IMR-90 (cell line): ENCODE measurements around the gene RAD51B.

ENCODE experiments used
- CEBPB ChIP-seq: IDR thresholded peaks from 2 replicates; pipeline ENCODE4 v1.6.1; 2012; ENCODE audit warnings: low read depth, low read length, improper control_type of control experiment
- CHD1 ChIP-seq: IDR thresholded peaks from 2 replicates; pipeline ENCODE4 v1.6.1; 2012; ENCODE audit warnings: low read depth, low read length, improper control_type of control experiment
- MXI1 ChIP-seq: IDR thresholded peaks from 2 replicates; pipeline ENCODE4 v1.6.1; 2012; ENCODE audit warnings: low read depth, mild to moderate bottlenecking, low read length, moderate library complexity, borderline replicate concordance
- POLR2A ChIP-seq: IDR thresholded peaks from 2 replicates; pipeline ENCODE4 v1.6.1; 2012; ENCODE audit warnings: mild to moderate bottlenecking, low read depth, low read length
- RAD21 ChIP-seq: IDR thresholded peaks from 2 replicates; pipeline ENCODE4 v1.6.1; 2012; ENCODE audit warnings: low read length, improper control_type of control experiment
- RCOR1 ChIP-seq: IDR thresholded peaks from 2 replicates; pipeline ENCODE4 v1.6.1; 2012; ENCODE audit warnings: mild to moderate bottlenecking, low read length, improper control_type of control experiment; ENCODE audit not compliant: insufficient replicate concordance
- RFX5 ChIP-seq: IDR thresholded peaks from 2 replicates; pipeline ENCODE4 v1.8.0; 2012; ENCODE audit warnings: low read depth, mild to moderate bottlenecking, low read length, moderate library complexity
- TF ChIP-seq, protein P1 (sequence below): conservative IDR thresholded peaks from 2 replicates; pipeline ENCODE4 v1.5.1; 2012; ENCODE audit warnings: mild to moderate bottlenecking, low read depth, low read length, improper control_type of control experiment
- TF ChIP-seq, protein P2 (sequence below): fragments of 150-350 bp; IDR thresholded peaks from 2 replicates; pipeline ENCODE4 v1.6.1; 2016; ENCODE audit warnings: low read depth, mild to moderate bottlenecking, low read length, moderate library complexity, borderline replicate concordance

DNA sequence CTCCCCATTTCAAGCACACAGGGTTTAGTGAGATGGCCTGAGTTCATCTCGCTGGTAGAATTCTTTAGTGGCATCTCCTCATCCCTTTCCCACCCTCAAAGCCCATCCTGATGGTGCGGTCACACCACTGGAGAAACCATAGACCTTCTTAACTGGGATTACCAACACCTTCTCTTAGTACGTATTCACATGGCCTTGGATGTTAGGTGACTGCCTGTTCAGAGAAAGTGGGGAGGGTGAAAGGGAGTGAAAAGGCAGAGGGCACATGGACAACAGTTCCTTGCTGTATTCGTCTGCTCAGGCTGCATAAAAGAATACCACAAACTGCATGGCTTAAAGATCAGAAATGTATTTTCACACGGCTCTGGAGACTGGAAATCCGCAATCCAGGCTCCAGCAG lies 667.2 kb downstream of the RAD51B start:
- no peak for TF ChIP-seq RFX5
- TF ChIP-seq, protein P1, sequence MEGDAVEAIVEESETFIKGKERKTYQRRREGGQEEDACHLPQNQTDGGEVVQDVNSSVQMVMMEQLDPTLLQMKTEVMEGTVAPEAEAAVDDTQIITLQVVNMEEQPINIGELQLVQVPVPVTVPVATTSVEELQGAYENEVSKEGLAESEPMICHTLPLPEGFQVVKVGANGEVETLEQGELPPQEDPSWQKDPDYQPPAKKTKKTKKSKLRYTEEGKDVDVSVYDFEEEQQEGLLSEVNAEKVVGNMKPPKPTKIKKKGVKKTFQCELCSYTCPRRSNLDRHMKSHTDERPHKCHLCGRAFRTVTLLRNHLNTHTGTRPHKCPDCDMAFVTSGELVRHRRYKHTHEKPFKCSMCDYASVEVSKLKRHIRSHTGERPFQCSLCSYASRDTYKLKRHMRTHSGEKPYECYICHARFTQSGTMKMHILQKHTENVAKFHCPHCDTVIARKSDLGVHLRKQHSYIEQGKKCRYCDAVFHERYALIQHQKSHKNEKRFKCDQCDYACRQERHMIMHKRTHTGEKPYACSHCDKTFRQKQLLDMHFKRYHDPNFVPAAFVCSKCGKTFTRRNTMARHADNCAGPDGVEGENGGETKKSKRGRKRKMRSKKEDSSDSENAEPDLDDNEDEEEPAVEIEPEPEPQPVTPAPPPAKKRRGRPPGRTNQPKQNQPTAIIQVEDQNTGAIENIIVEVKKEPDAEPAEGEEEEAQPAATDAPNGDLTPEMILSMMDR, result no peak
- TF ChIP-seq POLR2A, result no peak
- no peak for TF ChIP-seq MXI1
- no peak for TF ChIP-seq RCOR1
- no peak for TF ChIP-seq CHD1
- no peak for TF ChIP-seq RAD21
- TF ChIP-seq, protein P2, sequence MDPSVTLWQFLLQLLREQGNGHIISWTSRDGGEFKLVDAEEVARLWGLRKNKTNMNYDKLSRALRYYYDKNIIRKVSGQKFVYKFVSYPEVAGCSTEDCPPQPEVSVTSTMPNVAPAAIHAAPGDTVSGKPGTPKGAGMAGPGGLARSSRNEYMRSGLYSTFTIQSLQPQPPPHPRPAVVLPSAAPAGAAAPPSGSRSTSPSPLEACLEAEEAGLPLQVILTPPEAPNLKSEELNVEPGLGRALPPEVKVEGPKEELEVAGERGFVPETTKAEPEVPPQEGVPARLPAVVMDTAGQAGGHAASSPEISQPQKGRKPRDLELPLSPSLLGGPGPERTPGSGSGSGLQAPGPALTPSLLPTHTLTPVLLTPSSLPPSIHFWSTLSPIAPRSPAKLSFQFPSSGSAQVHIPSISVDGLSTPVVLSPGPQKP, result no peak
- no peak for TF ChIP-seq CEBPB
